Mesothelial cell of epicardium (in vitro differentiated cells): ENCODE measurements around the gene ARHGAP4. TPM values are rescaled to one million over a fixed set of nuclear protein-coding genes. Genes with fewer than 3 reads are reported as not detected.

Experiments used
- DNase-seq, 2 experiments: peaks; one replicate each; pipeline ENCODE4 v3.0.0; 2021; ENCODE audit warnings: low spot score in 2 of 2; ENCODE audit not compliant: unreplicated experiment in 2 of 2
- H3K27ac Mint-ChIP-seq: 2 replicates; pipeline ENCODE4 v1.8.0; 2021; ENCODE audit warnings: mixed read lengths
- H3K27me3 Mint-ChIP-seq: 2 replicates; pipeline ENCODE4 v1.8.0; 2021; ENCODE audit warnings: low read depth, mixed read lengths
- H3K36me3 Mint-ChIP-seq: 2 replicates; pipeline ENCODE4 v1.8.0; 2021; ENCODE audit warnings: mixed read lengths
- H3K4me1 Mint-ChIP-seq: 2 replicates; pipeline ENCODE4 v1.8.0; 2021; ENCODE audit warnings: mixed read lengths
- H3K4me3 Mint-ChIP-seq: 2 replicates; pipeline ENCODE4 v1.8.0; 2021; ENCODE audit warnings: mild to moderate bottlenecking, moderate library complexity, mixed read lengths
- H3K9me3 Mint-ChIP-seq: 2 replicates; pipeline ENCODE4 v1.8.0; 2021; ENCODE audit warnings: mixed read lengths
- CTCF ChIP-seq: fragments of 200-600 bp; sonication (generic); IDR thresholded peaks from one replicate; pipeline ENCODE4 v1.5.0; 2021; ENCODE audit warnings: antibody characterized with exemption; ENCODE audit not compliant: unreplicated experiment
- total RNA-seq: library from RNA; stranded (reverse); gene quantifications from 3 replicates; pipeline ENCODE4 v1.2.1, GENCODE V29; 2021

Gene ARHGAP4
- total RNA-seq, 1 donor from 2014 or later = 62.8 TPM

GRCh38 chrX:153911798-153912197 lies 14.3 kb downstream of the ARHGAP4 start:
- no peak for TF ChIP-seq CTCF
- H3K9me3 Mint-ChIP-seq = no peaks in the 10 kb centered on the region
- H3K36me3 Mint-ChIP-seq = peaks cover 6% of the 10 kb centered on the region
- H3K4me1 Mint-ChIP-seq = no peaks in the 10 kb centered on the region
- H3K27me3 Mint-ChIP-seq = no peaks in the 10 kb centered on the region
- H3K27ac Mint-ChIP-seq = no peak overlapping the region
- no peak for DNase-seq
- H3K4me3 Mint-ChIP-seq = no peak overlapping the region

- DNase-seq = no peak
Observed at GRCh38 chrX:153910446-153910845, 15.6 kb downstream of the ARHGAP4 start.

GRCh38 chrX:153909980-153910360 lies 16.1 kb downstream of the ARHGAP4 start:
- H3K4me3 Mint-ChIP-seq = no peak overlapping the region
- no peak for TF ChIP-seq CTCF
- peaks cover 3% of the 10 kb centered on the region for H3K36me3 Mint-ChIP-seq
- H3K27ac Mint-ChIP-seq = no peak overlapping the region
- no peaks in the 10 kb centered on the region for H3K9me3 Mint-ChIP-seq
- no peak for DNase-seq
- no peaks in the 10 kb centered on the region for H3K27me3 Mint-ChIP-seq
- H3K4me1 Mint-ChIP-seq = no peaks in the 10 kb centered on the region

More at GRCh38 chrX:153910446-153910845, 15.6 kb downstream of the ARHGAP4 start:
- no peak overlapping the region for H3K27ac Mint-ChIP-seq
- no peak for TF ChIP-seq CTCF
- H3K36me3 Mint-ChIP-seq = peaks cover 3% of the 10 kb centered on the region
- no peaks in the 10 kb centered on the region for H3K9me3 Mint-ChIP-seq
- H3K4me1 Mint-ChIP-seq = no peaks in the 10 kb centered on the region
- no peak overlapping the region for H3K4me3 Mint-ChIP-seq
- no peaks in the 10 kb centered on the region for H3K27me3 Mint-ChIP-seq

GRCh38 chrX:153909024-153909979 lies 16.8 kb downstream of the ARHGAP4 start:
- Mint-ChIP-seq H3K27me3 (no peaks in the 10 kb centered on the region), H3K4me1 (peaks cover 2% of the 10 kb centered on the region), H3K36me3 (peaks cover 3% of the 10 kb centered on the region), H3K27ac (no peak overlapping the region), H3K9me3 (no peaks in the 10 kb centered on the region), H3K4me3 (no peak overlapping the region)
- peak in 1 of 2 experiments; percentile 20 for DNase-seq
- TF ChIP-seq CTCF = no peak

GRCh38 chrX:153908219-153908860 lies 17.7 kb downstream of the ARHGAP4 start:
- no peak for TF ChIP-seq CTCF
- Mint-ChIP-seq H3K9me3 (peaks cover 1% of the 10 kb centered on the region), H3K4me3 (no peak overlapping the region)

More at GRCh38 chrX:153908219-153908860, 17.7 kb downstream of the ARHGAP4 start:
- Mint-ChIP-seq H3K36me3 (peaks cover 3% of the 10 kb centered on the region), H3K27me3 (no peaks in the 10 kb centered on the region), H3K4me1 (peaks cover 8% of the 10 kb centered on the region), H3K27ac (no peak overlapping the region)
- no peak for DNase-seq
